Thyroid gland (tissue), 4 donors: Measurements from ENCODE around the gene MEFV. TPM values are rescaled to one million over a fixed set of nuclear protein-coding genes. Genes with fewer than 3 reads are reported as not detected.
"Not testable (repeated sequence)": the region's sequence is repeated elsewhere in the genome, so short reads cannot be mapped to it uniquely, and the experiment has no call there.

ENCODE experiments used
- DNase-seq, 2 donors: peaks; one replicate each; pipeline ENCODE4 v3.0.0-alpha.2; 2019
- H3K27ac ChIP-seq, 3 donors: fragments of 200-600 bp; sonication (generic); 1 replicate in 2 of 3; 2 replicates in 1 of 3; pipeline ENCODE4 v1.5.1; 2016 to 2019; ENCODE audit warnings: mild to moderate bottlenecking in 1 of 3, moderate library complexity in 1 of 3
- H3K27me3 ChIP-seq: fragments of 200-600 bp; sonication (generic); one replicate; pipeline ENCODE4 v1.5.1; 2019
- H3K36me3 ChIP-seq, 2 donors: fragments of 200-600 bp; sonication (generic); one replicate each; pipeline ENCODE4 v1.5.1; 2016 to 2019
- H3K4me1 ChIP-seq, 2 donors: fragments of 200-600 bp; sonication (generic); one replicate each; pipeline ENCODE4 v1.5.1; 2017 to 2019
- H3K4me3 ChIP-seq, 3 donors: fragments of 200-600 bp; sonication (generic); replicated peaks in 1 of 3; 1 replicate in 2 of 3; 2 replicates in 1 of 3; pipeline ENCODE4 v1.5.1; 2016; ENCODE audit warnings: mild to moderate bottlenecking in 1 of 3
- H3K9me3 ChIP-seq: fragments of 200-600 bp; sonication (generic); one replicate; pipeline ENCODE4 v1.5.1; 2017
- CTCF ChIP-seq, 6 experiments: fragments of 200-600 bp in 3 of 6; fragments of 450-650 bp in 3 of 6; sonication (generic) in 3 of 6; IDR thresholded peaks; one replicate each; pipeline ENCODE4 v1.5.1; 2016 to 2019; ENCODE audit warnings: antibody characterized with exemption in 6 of 6, mild to moderate bottlenecking in 2 of 6, inconsistent platforms in 1 of 6, moderate library complexity in 1 of 6
- POLR2A ChIP-seq, 2 donors: fragments of 450-650 bp; IDR thresholded peaks; one replicate each; pipeline ENCODE4 v1.6.1; 2017; ENCODE audit warnings: antibody characterized with exemption in 2 of 2, mild to moderate bottlenecking in 2 of 2, moderate library complexity in 1 of 2
- WGBS, 2 donors: methylation state at CpG; one replicate each; pipeline ENCODE4 v1.1.5; 2017; 5-methylcytosine and 5-hydroxymethylcytosine counted together
- intact Hi-C: fragments of 100-400 bp; cut with DNase I; formaldehyde crosslinking; loops from one replicate; pipeline ENCODE4 v1.15.1; 2023
- total RNA-seq, 4 donors: library from RNA; depleted of rRNA; stranded (reverse); fragments of >200 nt; gene quantifications; one replicate each; pipeline ENCODE4 v1.2.3, GENCODE V29; 2016

MEFV gene
- total RNA-seq, 4 donors from 2014 or later, result 0.22 to 2.2 (median 0.54) TPM

DNA sequence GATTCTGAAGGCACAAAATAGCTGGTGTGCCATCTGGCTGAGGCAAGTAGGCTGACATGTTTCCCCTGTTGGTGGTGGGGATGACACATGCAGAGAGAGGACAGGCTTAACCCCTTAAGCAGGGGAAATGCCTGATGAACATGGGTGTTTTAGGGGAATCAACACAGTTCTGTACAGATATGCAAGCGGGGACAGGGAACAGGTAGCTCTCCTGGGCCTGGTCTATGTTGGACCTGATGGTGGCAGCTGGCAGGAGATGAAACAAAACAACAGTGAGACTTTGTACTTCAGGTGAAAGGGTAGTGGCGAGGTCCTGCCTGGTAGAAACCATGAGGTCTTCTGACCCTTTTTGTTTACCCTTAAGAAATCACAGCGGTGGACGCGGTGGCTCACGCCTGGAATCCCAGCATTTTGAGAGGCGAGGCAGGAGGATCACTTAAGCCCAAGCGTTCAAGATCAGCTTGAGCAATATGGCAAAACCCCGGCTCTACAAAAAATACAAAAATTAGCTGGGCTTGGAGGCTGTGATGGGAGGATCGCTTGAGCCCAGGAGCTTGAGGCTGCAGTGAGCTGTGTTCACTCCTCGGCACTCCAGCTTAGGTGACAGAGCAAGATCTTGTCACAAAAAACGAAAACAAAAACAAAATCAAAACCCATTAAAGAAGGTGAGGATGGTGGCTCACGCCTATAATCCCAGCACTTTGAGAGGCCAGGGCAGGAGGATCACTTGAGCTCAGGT is 57.9 kb downstream of the MEFV start:
- TF ChIP-seq POLR2A (IDR thresholded peaks at IDR 0.05) (no peak), CTCF (IDR thresholded peaks at IDR 0.05) (no peak)

DNA sequence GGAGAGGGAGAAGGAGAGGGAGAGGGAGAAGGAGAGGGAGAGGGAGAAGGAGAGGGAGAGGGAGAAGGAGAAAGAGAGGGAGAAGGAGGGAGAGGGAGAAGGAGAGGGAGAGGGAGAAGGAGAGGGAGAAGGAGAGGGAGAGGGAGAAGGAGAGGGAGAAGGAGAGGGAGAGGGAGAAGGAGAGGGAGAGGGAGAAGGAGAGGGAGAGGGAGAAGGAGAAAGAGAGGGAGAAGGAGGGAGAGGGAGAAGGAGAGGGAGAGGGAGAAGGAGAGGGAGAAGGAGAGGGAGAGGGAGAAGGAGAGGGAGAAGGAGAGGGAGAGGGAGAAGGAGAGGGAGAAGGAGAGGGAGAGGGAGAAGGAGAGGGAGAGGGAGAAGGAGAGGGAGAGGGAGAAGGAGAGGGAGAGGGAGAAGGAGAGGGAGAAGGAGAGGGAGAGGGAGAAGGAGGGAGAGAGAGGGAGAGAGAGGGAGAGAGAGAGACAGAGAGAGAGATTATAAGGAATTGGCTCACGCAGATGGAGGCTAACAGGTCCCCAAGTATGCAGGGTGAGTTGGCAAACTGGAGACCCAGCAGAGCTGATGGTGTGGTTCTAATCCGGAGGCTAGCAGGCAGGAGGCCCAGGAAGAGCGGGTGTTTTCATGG is 58.6 kb downstream of the MEFV start:
- H3K27ac ChIP-seq, H3K4me3 ChIP-seq, H3K4me1 ChIP-seq, H3K36me3 ChIP-seq, intact Hi-C loops, H3K9me3 ChIP-seq, DNase-seq: not testable (repeated sequence)
- 61 to 63% methylated on average over 3 of the region's 3 CpGs for WGBS, 2 donors
- peaks cover 13% of the 10 kb centered on the region for H3K27me3 ChIP-seq

More for the DNA sequence above, 57.9 kb downstream of the MEFV start:
- intact Hi-C loops, result no loop called here
- no peaks in the 10 kb centered on the region for H3K36me3 ChIP-seq
- H3K4me3 ChIP-seq, result no peak overlapping the region
- peaks cover 7% of the 10 kb centered on the region for H3K27me3 ChIP-seq
- no peak for DNase-seq
- H3K4me1 ChIP-seq, result no peaks in the 10 kb centered on the region
- 73 to 75% methylated on average over 13 of the region's 13 CpGs for WGBS, 2 donors
- H3K9me3 ChIP-seq, result no peaks in the 10 kb centered on the region
- H3K27ac ChIP-seq, result no peak overlapping the region

DNA sequence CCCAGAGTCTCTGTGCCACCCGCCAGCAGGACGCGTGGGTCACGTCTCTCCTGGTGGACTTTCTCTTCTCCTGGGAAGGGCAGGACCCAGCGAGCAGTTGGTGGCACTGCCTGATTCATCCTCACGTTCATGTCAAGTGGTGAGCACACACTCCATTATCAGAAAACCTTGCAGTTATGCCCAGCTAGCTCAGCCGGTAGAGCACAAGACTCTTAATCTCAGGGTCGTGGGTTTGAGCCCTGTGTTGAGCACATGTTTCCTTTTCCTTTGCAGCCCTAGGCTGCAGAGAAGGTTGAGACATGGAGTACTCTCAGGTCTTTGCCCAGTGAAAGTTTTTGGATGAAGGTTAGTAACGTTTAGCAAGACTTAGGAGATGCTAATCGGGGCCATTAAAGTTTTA is 60.5 kb downstream of the MEFV start:
- DNase-seq, result no peak

DNA sequence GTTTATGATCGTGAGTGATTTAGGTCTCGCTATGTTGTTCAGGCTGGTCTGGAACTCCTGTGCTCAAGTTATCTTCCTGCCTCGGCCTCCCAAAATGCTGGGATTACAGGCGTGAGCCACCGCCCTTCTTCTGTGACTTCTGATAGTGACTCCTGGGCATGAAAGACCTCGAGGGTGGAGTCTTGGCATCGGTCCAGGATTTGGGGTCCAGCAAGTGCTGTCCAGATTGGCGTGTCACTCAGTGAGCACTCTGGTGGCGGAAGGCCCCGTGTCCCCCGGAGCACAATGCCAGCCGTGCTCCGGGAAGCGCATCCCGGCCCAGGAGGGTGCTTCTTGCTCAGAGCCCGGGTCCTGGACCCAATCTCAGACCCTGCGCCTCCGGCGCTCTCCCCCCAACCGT is 61.6 kb downstream of the MEFV start:
- intact Hi-C loops, result no loop called here
- H3K27me3 ChIP-seq, result peaks cover 42% of the 10 kb centered on the region

More for the DNA sequence above, 60.5 kb downstream of the MEFV start:
- Histone ChIP-seq H3K36me3 (no peaks in the 10 kb centered on the region), H3K27me3 (peaks cover 32% of the 10 kb centered on the region), H3K4me3 (no peak overlapping the region), H3K27ac (no peak overlapping the region), H3K9me3 (no peaks in the 10 kb centered on the region), H3K4me1 (no peaks in the 10 kb centered on the region)
- WGBS, 2 donors, result 64 to 71% methylated on average over 10 of the region's 10 CpGs
- intact Hi-C loops, result no loop called here
- TF ChIP-seq CTCF (IDR thresholded peaks at IDR 0.05) (no peak), POLR2A (IDR thresholded peaks at IDR 0.05) (no peak)

More for the DNA sequence above, 61.6 kb downstream of the MEFV start:
- TF ChIP-seq POLR2A (IDR thresholded peaks at IDR 0.05) (no peak), CTCF (IDR thresholded peaks at IDR 0.05) (no peak)
- Histone ChIP-seq H3K36me3 (no peaks in the 10 kb centered on the region), H3K4me3 (no peak overlapping the region), H3K9me3 (no peaks in the 10 kb centered on the region), H3K27ac (no peak overlapping the region), H3K4me1 (no peaks in the 10 kb centered on the region)
- DNase-seq, result no peak
- 69 to 88% methylated on average over 13 to 20 of the region's 20 CpGs for WGBS, 2 donors
